Psoas muscle (tissue), 8 donors: ENCODE data around the gene STX11. TPM values are rescaled to one million over a fixed set of nuclear protein-coding genes. Genes with fewer than 3 reads are reported as not detected.

Experiments
- ATAC-seq, 4 donors: fragments of 200-7000 bp; cut with Tn5 transposase; one replicate each; pipeline ENCODE4 v1.9.1; 2020; ENCODE audit warnings: moderate library complexity in 3 of 4, mild to moderate bottlenecking in 2 of 4
- DNase-seq, 2 donors: peaks; one replicate each; pipeline ENCODE4 v3.0.0-alpha.2; 2020
- H3K27ac ChIP-seq: fragments of 200-600 bp; one replicate; pipeline ENCODE4 v1.8.0; 2022
- H3K27me3 ChIP-seq, 3 donors: fragments of 200-600 bp in 1 of 3; one replicate each; pipeline versions ENCODE4 v1.6.1 to v1.8.0; 2013 to 2022; ENCODE audit warnings: low read length in 2 of 3, mild to moderate bottlenecking in 2 of 3, moderate library complexity in 1 of 3; ENCODE audit not compliant: insufficient read depth in 3 of 3
- H3K36me3 ChIP-seq, 2 donors: fragments of 200-600 bp in 1 of 2; one replicate each; pipeline versions ENCODE4 v1.6.1 to v1.8.0; 2013 to 2022; ENCODE audit warnings: low read depth in 1 of 2, mild to moderate bottlenecking in 1 of 2, moderate library complexity in 1 of 2; ENCODE audit not compliant: insufficient read depth in 1 of 2
- H3K4me1 ChIP-seq: fragments of 200-600 bp; one replicate; pipeline ENCODE4 v1.8.0; 2022
- H3K4me3 ChIP-seq: fragments of 200-600 bp; one replicate; pipeline ENCODE4 v1.8.0; 2022; ENCODE audit warnings: mild to moderate bottlenecking
- H3K9me3 ChIP-seq: fragments of 200-600 bp; one replicate; pipeline ENCODE4 v1.8.0; 2022
- whole genome bisulfite sequencing, 3 donors: extraction: QIAGEN DNeasy Blood & Tissue Kit; methylation state at CpG; one replicate each; pipeline versions ENCODE4 v1.1.6 to v1.1.7; 2013; 5-methylcytosine and 5-hydroxymethylcytosine counted together
- intact Hi-C, 2 donors: fragments of 100-400 bp; cut with DNase I; formaldehyde crosslinking; loops; one replicate each; pipeline versions ENCODE4 v1.11.0 to v1.14.2; 2022
- polyA plus RNA-seq, 3 donors: library from polyadenylated mRNA; stranded (reverse); fragments of 200-250 nt; gene quantifications; one replicate each; pipeline ENCODE4 v1.2.3, GENCODE V29; 2013
- total RNA-seq, 4 donors: library from RNA; stranded (reverse); fragmentation: NEBNext Ultra II Directional in 2 of 4; extraction: Animal tissue kit (Norgen Biotek cat#: 25700) in 2 of 4; gene quantifications; one replicate each; pipeline versions ENCODE4 v1.2.1 to v1.2.4, GENCODE V29; 2021 to 2023
- TF ChIP-seq, protein P1 (sequence below): fragments of 200-600 bp; IDR thresholded peaks from one replicate; pipeline ENCODE4 v1.8.0; 2022; ENCODE audit warnings: antibody characterized with exemption
- donor health status: healthy with polysubstance abuse.
- donor health status: DM: no; HTN: no; CAD: no; lungs with moderate emphysema.
- donor health status: Bipolar disorder and iron deficiency.
- donor health status: healthy.
- donor health status: DM: yes; HTN: yes; CAD: no.
- donor health status: DM: no; HTN: no; CAD: no.
- donor health status: DM: no; HTN: no; CAD: no.
- donor health status: DM: yes; HTN: yes; CAD: no.

Gene STX11
- total and polyA plus RNA-seq, 7 donors: 1.2 to 4.6 (median 1.4) TPM

DNA sequence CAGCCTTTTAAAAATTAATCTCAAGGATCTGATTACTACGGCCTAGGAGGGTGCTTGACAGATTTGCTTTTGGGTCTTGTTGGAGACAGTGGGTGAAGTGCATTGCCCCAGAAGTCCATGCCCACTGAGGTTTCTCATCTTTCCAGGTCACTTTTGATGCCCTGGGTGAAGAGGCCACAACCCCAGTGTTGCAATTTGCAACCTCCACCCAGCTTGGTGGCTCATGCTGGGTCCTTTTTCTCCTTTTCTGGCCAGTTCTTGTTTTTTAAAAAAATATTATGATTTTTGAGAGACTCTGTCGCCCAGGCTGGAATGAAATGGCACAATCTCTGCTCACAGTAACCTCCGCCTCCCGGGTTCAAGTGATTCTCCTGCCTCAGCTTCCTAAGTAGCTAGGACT is 9.4 kb downstream of the STX11 start:
- TF ChIP-seq, protein P1, sequence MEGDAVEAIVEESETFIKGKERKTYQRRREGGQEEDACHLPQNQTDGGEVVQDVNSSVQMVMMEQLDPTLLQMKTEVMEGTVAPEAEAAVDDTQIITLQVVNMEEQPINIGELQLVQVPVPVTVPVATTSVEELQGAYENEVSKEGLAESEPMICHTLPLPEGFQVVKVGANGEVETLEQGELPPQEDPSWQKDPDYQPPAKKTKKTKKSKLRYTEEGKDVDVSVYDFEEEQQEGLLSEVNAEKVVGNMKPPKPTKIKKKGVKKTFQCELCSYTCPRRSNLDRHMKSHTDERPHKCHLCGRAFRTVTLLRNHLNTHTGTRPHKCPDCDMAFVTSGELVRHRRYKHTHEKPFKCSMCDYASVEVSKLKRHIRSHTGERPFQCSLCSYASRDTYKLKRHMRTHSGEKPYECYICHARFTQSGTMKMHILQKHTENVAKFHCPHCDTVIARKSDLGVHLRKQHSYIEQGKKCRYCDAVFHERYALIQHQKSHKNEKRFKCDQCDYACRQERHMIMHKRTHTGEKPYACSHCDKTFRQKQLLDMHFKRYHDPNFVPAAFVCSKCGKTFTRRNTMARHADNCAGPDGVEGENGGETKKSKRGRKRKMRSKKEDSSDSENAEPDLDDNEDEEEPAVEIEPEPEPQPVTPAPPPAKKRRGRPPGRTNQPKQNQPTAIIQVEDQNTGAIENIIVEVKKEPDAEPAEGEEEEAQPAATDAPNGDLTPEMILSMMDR: no peak
- Histone ChIP-seq H3K9me3 (no peaks in the 10 kb centered on the region), H3K4me3 (no peak overlapping the region), H3K36me3 (no peaks in the 10 kb centered on the region), H3K27ac (no peak overlapping the region), H3K27me3 (no peaks in the 10 kb centered on the region), H3K4me1 (no peaks in the 10 kb centered on the region)
- ATAC-seq (no peak), DNase-seq (no peak)
- intact Hi-C loops: no loop called here
- WGBS, 3 donors: 87 to 91% (median 89%) methylated on average over 4 of the region's 4 CpGs

DNA sequence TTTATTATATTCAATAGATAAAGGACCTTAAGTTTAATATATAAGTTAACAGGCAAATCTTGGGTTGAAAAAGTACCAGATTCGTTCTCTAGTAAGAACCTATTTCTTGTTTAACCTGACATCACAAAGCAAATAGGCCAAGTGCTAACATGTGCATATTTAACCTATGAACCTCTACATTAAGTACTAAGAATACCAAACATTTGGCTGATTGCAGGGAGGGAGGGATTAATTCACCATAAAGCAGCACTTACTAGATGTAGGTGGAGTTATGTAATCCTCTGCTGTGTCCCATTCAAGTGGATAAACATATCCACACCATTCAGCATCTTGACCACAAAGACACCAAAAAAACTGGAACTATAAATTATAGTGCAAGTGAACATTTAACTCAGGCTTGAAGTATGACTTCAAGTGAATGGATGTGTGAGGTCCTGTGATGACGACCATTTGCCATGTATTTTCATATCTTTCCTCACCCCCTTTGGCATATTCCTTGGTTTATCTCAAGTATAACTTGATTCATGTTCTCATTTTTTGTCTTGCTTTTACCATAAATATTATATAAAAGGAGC is 10.2 kb downstream of the STX11 start:
- TF ChIP-seq, protein P1: no peak
- DNase-seq (no peak), ATAC-seq (no peak)
- H3K4me1 ChIP-seq: no peaks in the 10 kb centered on the region
- 71 to 91% (median 89%) methylated on average over 2 of the region's 2 CpGs for WGBS, 3 donors
- intact Hi-C loops: no loop called here
- H3K36me3 ChIP-seq: no peaks in the 10 kb centered on the region
- H3K4me3 ChIP-seq: no peak overlapping the region
- H3K27ac ChIP-seq: no peak overlapping the region
- no peaks in the 10 kb centered on the region for H3K9me3 ChIP-seq
- no peaks in the 10 kb centered on the region for H3K27me3 ChIP-seq

GRCh38 chr6:144161975-144162374 is 11.7 kb downstream of the STX11 start:
- no peak for ATAC-seq
- TF ChIP-seq, protein P1: no peak

DNA sequence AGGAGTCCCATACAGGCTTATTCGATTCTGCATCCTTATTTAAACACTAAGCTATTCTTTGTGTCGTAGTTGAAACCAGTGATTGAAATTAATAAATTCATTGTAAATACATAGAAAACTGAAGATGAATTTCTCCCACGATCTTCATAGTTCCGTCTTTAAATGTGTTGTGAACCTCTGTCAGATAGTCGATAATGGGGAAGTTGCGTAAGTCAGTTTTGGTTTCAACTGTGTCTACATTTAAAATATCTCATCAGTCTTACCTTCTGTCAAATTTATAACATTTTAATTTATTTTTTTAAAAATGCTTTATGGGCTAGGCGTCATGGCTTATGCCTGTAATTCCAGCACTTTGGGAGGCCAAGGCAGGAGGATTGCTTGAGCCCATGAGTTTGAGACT is 12.7 kb downstream of the STX11 start:
- H3K27me3 ChIP-seq: no peaks in the 10 kb centered on the region
- ATAC-seq (no peak), DNase-seq (no peak)
- H3K4me1 ChIP-seq: no peaks in the 10 kb centered on the region
- H3K27ac ChIP-seq: no peak overlapping the region
- no peaks in the 10 kb centered on the region for H3K36me3 ChIP-seq
- TF ChIP-seq, protein P1: no peak
- no peaks in the 10 kb centered on the region for H3K9me3 ChIP-seq
- 94 to 97% (median 95%) methylated on average over 7 of the region's 7 CpGs for WGBS, 3 donors
- intact Hi-C loops: no loop called here
- H3K4me3 ChIP-seq: no peak overlapping the region

More at GRCh38 chr6:144161975-144162374, 11.7 kb downstream of the STX11 start:
- no peaks in the 10 kb centered on the region for H3K9me3 ChIP-seq
- intact Hi-C loops: no loop called here
- H3K4me3 ChIP-seq: no peak overlapping the region
- H3K27me3 ChIP-seq: no peaks in the 10 kb centered on the region
- no peaks in the 10 kb centered on the region for H3K4me1 ChIP-seq
- WGBS, 3 donors: 81 to 95% (median 90%) methylated on average over 5 of the region's 5 CpGs
- H3K36me3 ChIP-seq: no peaks in the 10 kb centered on the region
- no peak for DNase-seq
- H3K27ac ChIP-seq: no peak overlapping the region

GRCh38 chr6:144165784-144166183 is 15.5 kb downstream of the STX11 start:
- WGBS, 3 donors: 84 to 91% (median 86%) methylated on average over 5 of the region's 5 CpGs
- DNase-seq: no peak
- no peaks in the 10 kb centered on the region for H3K27me3 ChIP-seq
- ATAC-seq: no peak
- no peak overlapping the region for H3K27ac ChIP-seq
- intact Hi-C loops: no loop called here
- H3K4me1 ChIP-seq: no peaks in the 10 kb centered on the region
- no peak overlapping the region for H3K4me3 ChIP-seq
- H3K9me3 ChIP-seq: no peaks in the 10 kb centered on the region
- TF ChIP-seq, protein P1: no peak
- no peaks in the 10 kb centered on the region for H3K36me3 ChIP-seq
